Psoas muscle (tissue), 8 donors: ENCODE data around the gene PSMD4. TPM values are rescaled to one million over a fixed set of nuclear protein-coding genes. Genes with fewer than 3 reads are reported as not detected.
A peak's percentile ranks its signal among the peaks of the same experiment; 100 is the strongest.

Source experiments
- ATAC-seq, 4 donors: fragments of 200-7000 bp; cut with Tn5 transposase; one replicate each; pipeline ENCODE4 v1.9.1; 2020; ENCODE audit warnings: moderate library complexity in 3 of 4, mild to moderate bottlenecking in 2 of 4
- DNase-seq, 2 donors: peaks; one replicate each; pipeline ENCODE4 v3.0.0-alpha.2; 2020
- H3K27ac ChIP-seq: fragments of 200-600 bp; one replicate; pipeline ENCODE4 v1.8.0; 2022
- H3K27me3 ChIP-seq, 3 donors: fragments of 200-600 bp in 1 of 3; one replicate each; pipeline versions ENCODE4 v1.6.1 to v1.8.0; 2013 to 2022; ENCODE audit warnings: low read length in 2 of 3, mild to moderate bottlenecking in 2 of 3, moderate library complexity in 1 of 3; ENCODE audit not compliant: insufficient read depth in 3 of 3
- H3K36me3 ChIP-seq, 2 donors: fragments of 200-600 bp in 1 of 2; one replicate each; pipeline versions ENCODE4 v1.6.1 to v1.8.0; 2013 to 2022; ENCODE audit warnings: low read depth in 1 of 2, mild to moderate bottlenecking in 1 of 2, moderate library complexity in 1 of 2; ENCODE audit not compliant: insufficient read depth in 1 of 2
- H3K4me1 ChIP-seq: fragments of 200-600 bp; one replicate; pipeline ENCODE4 v1.8.0; 2022
- H3K4me3 ChIP-seq: fragments of 200-600 bp; one replicate; pipeline ENCODE4 v1.8.0; 2022; ENCODE audit warnings: mild to moderate bottlenecking
- H3K9me3 ChIP-seq: fragments of 200-600 bp; one replicate; pipeline ENCODE4 v1.8.0; 2022
- WGBS, 3 donors: extraction: QIAGEN DNeasy Blood & Tissue Kit; methylation state at CpG; one replicate each; pipeline versions ENCODE4 v1.1.6 to v1.1.7; 2013; 5-methylcytosine and 5-hydroxymethylcytosine counted together
- intact Hi-C, 2 donors: fragments of 100-400 bp; cut with DNase I; formaldehyde crosslinking; loops; one replicate each; pipeline versions ENCODE4 v1.11.0 to v1.14.2; 2022
- polyA plus RNA-seq, 3 donors: library from polyadenylated mRNA; stranded (reverse); fragments of 200-250 nt; gene quantifications; one replicate each; pipeline ENCODE4 v1.2.3, GENCODE V29; 2013
- total RNA-seq, 4 donors: library from RNA; stranded (reverse); fragmentation: NEBNext Ultra II Directional in 2 of 4; extraction: Animal tissue kit (Norgen Biotek cat#: 25700) in 2 of 4; gene quantifications; one replicate each; pipeline versions ENCODE4 v1.2.1 to v1.2.4, GENCODE V29; 2021 to 2023
- TF ChIP-seq, protein P1 (sequence below): fragments of 200-600 bp; IDR thresholded peaks from one replicate; pipeline ENCODE4 v1.8.0; 2022; ENCODE audit warnings: antibody characterized with exemption
- donor health status: healthy with polysubstance abuse.
- donor health status: DM: no; HTN: no; CAD: no; lungs with moderate emphysema.
- donor health status: Bipolar disorder and iron deficiency.
- donor health status: healthy.
- donor health status: DM: yes; HTN: yes; CAD: no.
- donor health status: DM: no; HTN: no; CAD: no.
- donor health status: DM: no; HTN: no; CAD: no.
- donor health status: DM: yes; HTN: yes; CAD: no.

Gene PSMD4
- total and polyA plus RNA-seq, 7 donors: 208 to 486 (median 298) TPM

GRCh38 chr1:151213560-151213959 lies 41.0 kb upstream of the PSMD4 start:
- Histone ChIP-seq H3K4me1 (peaks cover 9% of the 10 kb centered on the region), H3K27ac (no peak overlapping the region), H3K27me3 (no peaks in the 10 kb centered on the region), H3K36me3 (peaks cover 0 to 52% of the 10 kb centered on the region in 2 donors), H3K9me3 (no peaks in the 10 kb centered on the region), H3K4me3 (no peak overlapping the region)
- 32 to 54% (median 38%) methylated on average over 2 of the region's 2 CpGs for WGBS, 3 donors
- TF ChIP-seq, protein P1, sequence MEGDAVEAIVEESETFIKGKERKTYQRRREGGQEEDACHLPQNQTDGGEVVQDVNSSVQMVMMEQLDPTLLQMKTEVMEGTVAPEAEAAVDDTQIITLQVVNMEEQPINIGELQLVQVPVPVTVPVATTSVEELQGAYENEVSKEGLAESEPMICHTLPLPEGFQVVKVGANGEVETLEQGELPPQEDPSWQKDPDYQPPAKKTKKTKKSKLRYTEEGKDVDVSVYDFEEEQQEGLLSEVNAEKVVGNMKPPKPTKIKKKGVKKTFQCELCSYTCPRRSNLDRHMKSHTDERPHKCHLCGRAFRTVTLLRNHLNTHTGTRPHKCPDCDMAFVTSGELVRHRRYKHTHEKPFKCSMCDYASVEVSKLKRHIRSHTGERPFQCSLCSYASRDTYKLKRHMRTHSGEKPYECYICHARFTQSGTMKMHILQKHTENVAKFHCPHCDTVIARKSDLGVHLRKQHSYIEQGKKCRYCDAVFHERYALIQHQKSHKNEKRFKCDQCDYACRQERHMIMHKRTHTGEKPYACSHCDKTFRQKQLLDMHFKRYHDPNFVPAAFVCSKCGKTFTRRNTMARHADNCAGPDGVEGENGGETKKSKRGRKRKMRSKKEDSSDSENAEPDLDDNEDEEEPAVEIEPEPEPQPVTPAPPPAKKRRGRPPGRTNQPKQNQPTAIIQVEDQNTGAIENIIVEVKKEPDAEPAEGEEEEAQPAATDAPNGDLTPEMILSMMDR: no peak
- ATAC-seq (no peak), DNase-seq (no peak)
- intact Hi-C loops: no loop called here

GRCh38 chr1:151221616-151222015 lies 32.9 kb upstream of the PSMD4 start:
- H3K9me3 ChIP-seq: no peaks in the 10 kb centered on the region
- intact Hi-C loops: no loop called here
- H3K27me3 ChIP-seq: no peaks in the 10 kb centered on the region
- H3K4me1 ChIP-seq: peaks cover 21% of the 10 kb centered on the region
- peak overlapping the region; percentile 55 for H3K27ac ChIP-seq
- peaks cover 0 to 41% of the 10 kb centered on the region in 2 donors for H3K36me3 ChIP-seq
- TF ChIP-seq, protein P1: no peak
- H3K4me3 ChIP-seq: no peak overlapping the region
- no peak for DNase-seq
- WGBS, 3 donors: 72 to 85% (median 82%) methylated on average over 1 of the region's 1 CpG
- peak in 2 of 4 donors; percentile 30 to 44 for ATAC-seq

DNA sequence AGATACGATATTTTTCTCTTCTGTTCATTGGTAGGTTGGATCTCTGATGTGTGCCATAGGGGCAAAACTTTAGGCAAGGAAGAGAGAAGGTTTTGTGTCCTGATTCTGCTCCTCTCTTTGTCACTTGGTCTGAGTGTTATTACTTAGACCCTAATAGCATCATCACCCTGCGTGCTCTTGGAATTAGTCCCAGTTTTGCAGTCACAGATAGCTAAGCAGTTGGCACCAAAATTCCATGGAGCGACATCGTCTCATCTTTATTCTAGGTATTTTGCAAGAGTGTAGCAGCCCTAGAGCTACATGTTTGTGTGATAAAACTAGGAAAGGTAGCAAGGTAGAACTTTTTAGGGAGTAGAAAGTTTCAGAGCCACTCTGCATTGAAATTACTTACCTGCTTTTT lies 32.4 kb upstream of the PSMD4 start:
- DNase-seq (no peak), ATAC-seq (peak; percentile 58 to 84 (median 68))
- Histone ChIP-seq H3K27me3 (no peaks in the 10 kb centered on the region), H3K9me3 (no peaks in the 10 kb centered on the region), H3K4me3 (no peak overlapping the region), H3K36me3 (peaks cover 0 to 46% of the 10 kb centered on the region in 2 donors), H3K27ac (peak overlapping the region; percentile 51), H3K4me1 (peaks cover 21% of the 10 kb centered on the region)
- WGBS, 3 donors: 34 to 46% (median 44%) methylated on average over 4 of the region's 4 CpGs
- intact Hi-C loops: no loop called here
- TF ChIP-seq, protein P1: no peak

- ATAC-seq (no peak), DNase-seq (no peak)
- 76 to 91% (median 80%) methylated on average over 6 of the region's 6 CpGs for WGBS, 3 donors
- intact Hi-C loops: loop anchor here in 1 of 2 donors (5.0 kb wide), 1 partner anchor 33 kb away; no protein-coding TSS in a partner anchor
- Histone ChIP-seq H3K27ac (no peak overlapping the region), H3K4me3 (no peak overlapping the region), H3K27me3 (no peaks in the 10 kb centered on the region), H3K36me3 (peaks cover 18 to 100% of the 10 kb centered on the region in 2 donors), H3K9me3 (no peaks in the 10 kb centered on the region), H3K4me1 (peaks cover 18% of the 10 kb centered on the region)
- TF ChIP-seq, protein P1: no peak
Observed at GRCh38 chr1:151235235-151235634, 19.3 kb upstream of the PSMD4 start.
